ENCODE measurements around the gene PKNOX2. TPM values are rescaled to one million over a fixed set of nuclear protein-coding genes. Genes with fewer than 3 reads are reported as not detected.

The PKNOX2 gene
- total RNA-seq, 1 donor from 2014 or later: not detected

- ChIA-PET POLR2A (no interaction called here), CTCF (no interaction called here)
- no peaks in the 10 kb centered on the region for H3K9me3 Mint-ChIP-seq
- ATAC-seq (ENCODE audit: low read depth): no peak
- no peak overlapping the region for H3K27ac Mint-ChIP-seq
- no peaks in the 10 kb centered on the region for H3K36me3 Mint-ChIP-seq (ENCODE audit: low read depth)
- DNase-seq: no peak
- intact Hi-C loops (cut with micrococcal nuclease): no loop called here
- no peaks in the 10 kb centered on the region for H3K4me1 Mint-ChIP-seq
- no peak for TF ChIP-seq CTCF (IDR thresholded peaks at IDR 0.05)
- H3K27me3 Mint-ChIP-seq: peaks cover 15% of the 10 kb centered on the region
- no peak overlapping the region for H3K4me3 Mint-ChIP-seq
Measured at GRCh38 chr11:125244166-125244565, 79.6 kb downstream of the PKNOX2 start.

- Mint-ChIP-seq H3K36me3 (ENCODE audit: low read depth) (no peaks in the 10 kb centered on the region), H3K9me3 (no peaks in the 10 kb centered on the region), H3K4me3 (no peak overlapping the region), H3K27me3 (peaks cover 11% of the 10 kb centered on the region), H3K4me1 (no peaks in the 10 kb centered on the region), H3K27ac (no peak overlapping the region)
- DNase-seq (no peak), ATAC-seq (ENCODE audit: low read depth) (no peak)
- CTCF ChIA-PET: no interaction called here
- intact Hi-C loops (cut with micrococcal nuclease): no loop called here
- TF ChIP-seq CTCF (IDR thresholded peaks at IDR 0.05): no peak
- POLR2A ChIA-PET: no interaction called here
Measured at GRCh38 chr11:125245299-125245698, 80.7 kb downstream of the PKNOX2 start.

GRCh38 chr11:125247431-125247830 lies 82.9 kb downstream of the PKNOX2 start:
- no peaks in the 10 kb centered on the region for H3K36me3 Mint-ChIP-seq (ENCODE audit: low read depth)
- intact Hi-C loops (cut with micrococcal nuclease): no loop called here
- no peak overlapping the region for H3K27ac Mint-ChIP-seq
- DNase-seq (no peak), ATAC-seq (ENCODE audit: low read depth) (no peak)
- ChIA-PET POLR2A (no interaction called here), CTCF (no interaction called here)
- no peaks in the 10 kb centered on the region for H3K4me1 Mint-ChIP-seq
- peaks cover 7% of the 10 kb centered on the region for H3K27me3 Mint-ChIP-seq
- no peak overlapping the region for H3K4me3 Mint-ChIP-seq
- no peak for TF ChIP-seq CTCF (IDR thresholded peaks at IDR 0.05)
- no peaks in the 10 kb centered on the region for H3K9me3 Mint-ChIP-seq

- DNase-seq (no peak), ATAC-seq (ENCODE audit: low read depth) (no peak)
- Mint-ChIP-seq H3K4me1 (no peaks in the 10 kb centered on the region), H3K27ac (no peak overlapping the region), H3K4me3 (no peak overlapping the region), H3K27me3 (peaks cover 9% of the 10 kb centered on the region), H3K9me3 (no peaks in the 10 kb centered on the region), H3K36me3 (ENCODE audit: low read depth) (no peaks in the 10 kb centered on the region)
- TF ChIP-seq CTCF (IDR thresholded peaks at IDR 0.05): no peak
- POLR2A ChIA-PET: no interaction called here
- CTCF ChIA-PET: no interaction called here
- intact Hi-C loops (cut with micrococcal nuclease): no loop called here
Measured at GRCh38 chr11:125250318-125251213, 86.0 kb downstream of the PKNOX2 start.

- H3K4me3 Mint-ChIP-seq: no peak overlapping the region
- intact Hi-C loops (cut with micrococcal nuclease): no loop called here
- no peaks in the 10 kb centered on the region for H3K4me1 Mint-ChIP-seq
- no peak for TF ChIP-seq CTCF (IDR thresholded peaks at IDR 0.05)
- ChIA-PET POLR2A (no interaction called here), CTCF (no interaction called here)
- peaks cover 7% of the 10 kb centered on the region for H3K27me3 Mint-ChIP-seq
- ATAC-seq (ENCODE audit: low read depth) (no peak), DNase-seq (no peak)
- H3K9me3 Mint-ChIP-seq: no peaks in the 10 kb centered on the region
- no peaks in the 10 kb centered on the region for H3K36me3 Mint-ChIP-seq (ENCODE audit: low read depth)
- H3K27ac Mint-ChIP-seq: no peak overlapping the region
Measured at GRCh38 chr11:125251214-125251545, 86.6 kb downstream of the PKNOX2 start.
